IPS-18a (cell line): ENCODE data around the gene CHRNA1.
A peak's percentile ranks its signal among the peaks of the same experiment; 100 is the strongest.

Experiments
- H3K27ac ChIP-seq: one replicate; pipeline ENCODE4 v1.5.1; 2013; ENCODE audit warnings: low read length
- H3K27me3 ChIP-seq: one replicate; pipeline ENCODE4 v1.6.1; 2013; ENCODE audit warnings: mild to moderate bottlenecking, low read length; ENCODE audit not compliant: control insufficient read depth, insufficient read depth
- H3K36me3 ChIP-seq: one replicate; pipeline ENCODE4 v1.6.1; 2013; ENCODE audit warnings: low read depth, low read length; ENCODE audit not compliant: control insufficient read depth
- H3K4me1 ChIP-seq: one replicate; pipeline ENCODE4 v1.6.1; 2013; ENCODE audit warnings: low read depth, low read length; ENCODE audit not compliant: control insufficient read depth
- H3K4me3 ChIP-seq: one replicate; pipeline ENCODE4 v1.5.1; 2013; ENCODE audit warnings: low read length
- H3K9ac ChIP-seq: one replicate; pipeline ENCODE4 v1.6.1; 2013; ENCODE audit warnings: mild to moderate bottlenecking, low read length, moderate library complexity
- H3K9me3 ChIP-seq: one replicate; pipeline ENCODE4 v1.6.1; 2013; ENCODE audit warnings: low read depth, low read length; ENCODE audit not compliant: control insufficient read depth

The CHRNA1 gene

DNA sequence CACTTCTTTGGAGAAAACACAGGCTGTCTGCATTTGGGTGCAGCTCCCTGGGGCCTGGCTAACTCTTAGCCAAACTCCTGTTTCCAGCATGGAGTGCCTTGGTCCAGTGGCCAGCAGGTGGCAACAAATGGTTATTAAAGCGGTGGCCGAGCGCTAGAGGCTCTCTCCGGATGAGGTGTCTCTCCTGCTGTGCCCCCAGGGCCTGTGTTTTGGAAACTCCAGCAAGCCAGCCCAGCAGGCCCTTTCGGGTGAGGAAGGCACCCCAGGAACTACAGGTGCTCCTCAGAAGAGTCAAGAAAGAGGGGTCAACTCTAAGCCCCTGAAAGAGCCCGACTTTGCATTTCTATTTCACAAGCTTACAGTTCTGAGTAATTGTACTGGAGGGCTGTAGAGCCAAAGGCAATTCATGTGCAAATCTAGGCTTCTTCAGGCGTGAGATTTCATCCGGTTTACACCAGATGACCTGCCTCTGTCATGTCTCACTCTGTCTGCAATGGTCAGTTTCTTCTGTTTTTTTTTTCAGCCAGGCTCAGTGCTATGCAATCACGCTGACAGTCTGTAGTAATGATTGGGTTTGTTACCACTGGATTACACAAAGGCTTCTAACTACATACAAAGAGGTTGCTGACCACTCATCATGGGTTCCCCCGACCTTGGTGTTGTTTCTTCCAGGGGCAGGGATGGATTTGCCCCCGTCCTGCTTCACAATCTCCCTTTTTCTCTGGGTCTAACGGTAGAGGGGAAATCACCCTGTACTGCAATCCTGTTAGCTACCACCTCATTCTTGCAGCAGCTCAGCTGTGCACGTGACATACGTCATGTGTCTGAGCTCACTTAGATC, 7.6 kb upstream of the CHRNA1 start:
- H3K27me3 ChIP-seq, result no peaks in the 10 kb centered on the region
- peak overlapping the region; percentile 1 for H3K9ac ChIP-seq
- H3K9me3 ChIP-seq, result no peaks in the 10 kb centered on the region
- H3K4me3 ChIP-seq, result peak overlapping the region; percentile 6
- H3K36me3 ChIP-seq, result no peaks in the 10 kb centered on the region
- peak overlapping the region; percentile 36 for H3K27ac ChIP-seq
- peaks cover 31% of the 10 kb centered on the region for H3K4me1 ChIP-seq

DNA sequence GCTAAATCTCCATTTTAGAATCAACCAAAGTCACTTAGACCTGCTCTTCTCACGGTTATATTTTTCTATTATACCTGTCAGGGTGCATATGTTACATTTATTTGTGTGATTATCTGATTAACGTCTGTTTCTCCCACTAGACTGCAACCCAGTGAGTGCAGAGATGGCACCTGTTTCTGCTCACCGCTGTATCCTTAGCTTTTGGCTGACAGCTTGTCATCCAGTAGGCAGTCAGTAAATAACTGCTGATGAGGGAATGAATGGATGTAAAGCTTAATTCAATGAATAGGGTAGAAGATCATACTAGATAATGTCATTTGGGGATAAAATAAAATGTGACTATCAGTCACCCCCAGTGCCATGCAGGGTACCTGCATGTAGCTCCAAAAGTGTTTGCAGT, 6.9 kb upstream of the CHRNA1 start:
- no peak overlapping the region for H3K27ac ChIP-seq
- H3K27me3 ChIP-seq, result no peaks in the 10 kb centered on the region
- H3K9me3 ChIP-seq, result no peaks in the 10 kb centered on the region
- H3K4me1 ChIP-seq, result peaks cover 25% of the 10 kb centered on the region
- H3K4me3 ChIP-seq, result no peak overlapping the region
- no peak overlapping the region for H3K9ac ChIP-seq
- H3K36me3 ChIP-seq, result no peaks in the 10 kb centered on the region

DNA sequence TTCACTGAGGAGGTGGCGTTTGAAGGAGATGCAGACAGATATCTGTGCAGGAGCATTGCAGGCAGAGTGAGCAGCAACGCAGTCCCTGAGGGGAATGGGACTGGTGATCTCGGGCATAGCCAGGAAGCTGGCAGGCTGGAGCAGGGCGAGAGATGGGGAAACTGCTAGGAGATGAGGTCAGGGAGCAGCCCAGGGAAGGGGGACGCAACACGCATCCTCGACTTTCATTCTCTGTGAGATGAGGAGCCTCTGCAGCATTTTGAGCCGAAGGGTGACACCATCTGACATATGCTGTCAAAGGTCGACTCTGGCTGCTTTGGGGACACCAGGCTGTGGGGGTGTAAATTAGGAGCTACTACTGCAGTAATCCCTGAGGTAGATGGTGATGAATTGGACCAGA, 4.3 kb upstream of the CHRNA1 start:
- Histone ChIP-seq H3K4me3 (no peak overlapping the region), H3K27ac (no peak overlapping the region), H3K4me1 (peaks cover 25% of the 10 kb centered on the region), H3K9me3 (no peaks in the 10 kb centered on the region), H3K9ac (no peak overlapping the region), H3K36me3 (no peaks in the 10 kb centered on the region), H3K27me3 (no peaks in the 10 kb centered on the region)

DNA sequence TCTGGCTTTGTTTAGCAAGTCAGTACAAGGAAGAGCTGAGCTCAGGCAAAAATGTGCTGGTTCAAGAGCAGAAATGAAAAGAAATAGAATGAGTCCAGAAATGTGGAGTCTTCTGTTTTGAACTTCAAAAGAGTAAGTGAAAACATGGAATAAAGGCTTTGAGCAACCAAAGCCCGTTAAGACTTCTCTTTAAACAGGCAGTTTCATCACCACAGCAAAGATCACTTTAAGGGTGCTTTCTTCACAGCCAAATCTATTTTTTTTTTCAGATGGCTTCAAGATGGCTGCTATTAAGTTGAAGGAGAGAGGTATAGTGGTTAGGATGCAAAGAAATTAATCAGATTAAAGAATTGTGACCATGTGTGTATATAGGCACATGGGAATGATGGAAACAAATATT, 2.0 kb upstream of the CHRNA1 start:
- Histone ChIP-seq H3K4me1 (peaks cover 12% of the 10 kb centered on the region), H3K36me3 (no peaks in the 10 kb centered on the region), H3K27ac (no peak overlapping the region), H3K9me3 (no peaks in the 10 kb centered on the region), H3K9ac (no peak overlapping the region), H3K27me3 (no peaks in the 10 kb centered on the region), H3K4me3 (no peak overlapping the region)

DNA sequence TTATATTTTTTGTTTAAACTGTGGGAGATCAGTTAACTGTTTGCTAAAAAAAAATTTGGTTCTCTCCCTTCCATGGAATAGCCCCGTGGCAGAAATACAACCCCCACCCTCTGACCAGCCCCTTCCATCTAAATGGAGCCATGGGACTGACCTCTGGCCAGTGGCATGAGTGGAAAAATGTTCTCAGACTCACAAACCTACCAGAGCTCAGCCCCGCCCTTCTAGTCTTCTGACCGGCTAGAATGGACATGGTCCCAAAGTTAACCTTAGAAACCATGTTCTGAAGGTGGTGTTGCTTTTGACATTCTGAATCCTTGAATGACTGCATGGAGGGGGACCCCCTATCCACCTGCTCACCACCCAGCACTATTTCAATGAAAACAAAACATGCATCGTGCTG, 1.3 kb upstream of the CHRNA1 start:
- H3K36me3 ChIP-seq, result no peaks in the 10 kb centered on the region
- H3K4me1 ChIP-seq, result peaks cover 8% of the 10 kb centered on the region
- no peak overlapping the region for H3K27ac ChIP-seq
- no peaks in the 10 kb centered on the region for H3K27me3 ChIP-seq
- no peak overlapping the region for H3K9ac ChIP-seq
- H3K9me3 ChIP-seq, result no peaks in the 10 kb centered on the region
- no peak overlapping the region for H3K4me3 ChIP-seq

DNA sequence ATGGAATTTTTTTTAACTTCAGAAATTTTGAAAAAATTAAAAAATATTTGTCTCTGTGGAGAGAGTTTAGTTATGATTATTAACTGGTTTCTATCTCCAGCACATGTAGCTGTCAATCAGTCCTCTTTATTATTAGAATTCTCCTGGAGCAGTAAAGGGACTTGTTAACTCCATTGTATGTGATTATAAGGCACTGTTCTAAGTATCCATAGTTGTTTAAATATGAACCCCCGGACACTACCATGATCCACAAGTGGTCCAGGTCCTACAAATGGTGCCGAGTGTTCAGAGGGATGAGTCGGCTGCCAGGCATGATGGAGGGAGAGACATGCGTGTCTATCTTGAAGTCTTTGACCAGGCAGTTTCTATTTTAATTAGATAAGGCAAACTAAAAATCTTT, 492 bp downstream of the CHRNA1 start:
- Histone ChIP-seq H3K9me3 (no peaks in the 10 kb centered on the region), H3K9ac (no peak overlapping the region), H3K4me3 (no peak overlapping the region), H3K36me3 (no peaks in the 10 kb centered on the region), H3K4me1 (peaks cover 8% of the 10 kb centered on the region), H3K27me3 (no peaks in the 10 kb centered on the region), H3K27ac (no peak overlapping the region)

DNA sequence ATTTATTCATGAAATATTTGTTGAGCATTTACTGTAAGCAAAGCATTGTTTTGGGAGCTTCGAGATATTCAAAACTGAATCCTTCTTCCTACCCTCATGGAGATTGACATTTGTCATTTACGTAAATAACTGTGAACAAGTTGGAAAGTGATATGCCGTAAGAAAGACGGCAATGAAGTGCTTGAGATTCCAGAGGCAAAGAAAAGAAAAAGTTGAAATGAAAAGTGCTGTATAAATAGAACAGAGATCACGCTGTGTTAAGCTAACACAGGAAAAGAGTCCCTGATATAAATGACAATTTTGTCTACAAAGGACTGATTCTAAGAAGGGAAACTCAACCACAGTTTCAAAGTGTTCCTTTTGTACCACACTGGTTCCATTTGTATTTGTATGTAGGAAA, 1.8 kb downstream of the CHRNA1 start:
- Histone ChIP-seq H3K27ac (no peak overlapping the region), H3K4me1 (peaks cover 8% of the 10 kb centered on the region), H3K9ac (no peak overlapping the region), H3K27me3 (no peaks in the 10 kb centered on the region), H3K36me3 (no peaks in the 10 kb centered on the region), H3K4me3 (no peak overlapping the region), H3K9me3 (no peaks in the 10 kb centered on the region)

DNA sequence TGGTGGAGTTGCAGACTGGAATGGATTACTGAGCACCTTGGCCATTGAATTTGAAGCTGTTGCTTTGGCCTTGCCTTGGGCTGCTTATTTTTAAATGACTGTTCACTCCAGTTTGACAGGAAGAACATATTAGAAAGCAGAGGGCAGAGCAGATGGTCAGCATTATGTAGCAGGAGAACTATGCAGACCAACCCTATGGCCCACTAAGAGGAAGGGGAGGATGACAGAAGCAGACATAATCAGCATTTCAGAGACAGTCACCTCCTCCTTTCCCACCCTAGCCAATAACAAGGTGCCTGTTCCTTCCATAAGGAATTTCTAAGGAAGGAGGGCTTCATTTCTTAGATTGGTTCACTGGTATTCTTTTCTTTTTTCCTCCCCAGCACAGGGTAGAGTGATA, 2.4 kb downstream of the CHRNA1 start:
- Histone ChIP-seq H3K36me3 (no peaks in the 10 kb centered on the region), H3K27ac (no peak overlapping the region), H3K4me3 (no peak overlapping the region), H3K4me1 (peaks cover 8% of the 10 kb centered on the region), H3K9me3 (no peaks in the 10 kb centered on the region), H3K9ac (no peak overlapping the region), H3K27me3 (no peaks in the 10 kb centered on the region)

DNA sequence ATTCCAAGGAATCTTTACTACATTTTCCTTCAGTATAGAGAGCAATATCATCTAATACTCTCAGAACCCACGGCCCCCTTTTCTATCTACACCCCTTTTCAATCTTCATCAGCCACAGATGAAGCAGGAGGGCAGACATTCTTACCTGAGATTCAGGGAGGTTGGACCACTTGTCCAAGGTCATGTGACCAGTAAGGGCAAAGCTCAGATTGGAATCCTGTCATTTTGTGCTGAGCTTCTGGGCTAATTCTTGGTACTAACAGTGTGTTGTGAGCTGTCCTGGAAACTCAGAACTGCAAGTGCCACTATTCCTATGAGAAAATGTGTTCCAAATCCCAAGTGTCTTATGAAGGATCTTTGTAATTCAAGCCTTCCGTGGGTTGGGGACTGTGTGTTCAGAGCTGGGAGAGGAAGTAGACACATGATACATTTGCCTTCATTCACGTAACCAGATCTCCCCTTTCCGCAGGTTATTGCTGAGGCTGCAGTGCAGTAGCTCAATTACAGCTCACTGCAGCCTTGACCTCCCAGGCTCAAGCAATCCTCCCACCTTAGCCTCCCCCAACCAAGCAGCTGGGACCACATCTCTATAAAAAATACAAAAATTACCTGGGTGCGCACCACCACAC, 3.3 kb downstream of the CHRNA1 start:
- H3K27me3 ChIP-seq, result no peaks in the 10 kb centered on the region
- no peak overlapping the region for H3K4me3 ChIP-seq
- H3K27ac ChIP-seq, result no peak overlapping the region
- H3K9ac ChIP-seq, result no peak overlapping the region
- no peaks in the 10 kb centered on the region for H3K9me3 ChIP-seq
- peaks cover 8% of the 10 kb centered on the region for H3K4me1 ChIP-seq
- H3K36me3 ChIP-seq, result no peaks in the 10 kb centered on the region

DNA sequence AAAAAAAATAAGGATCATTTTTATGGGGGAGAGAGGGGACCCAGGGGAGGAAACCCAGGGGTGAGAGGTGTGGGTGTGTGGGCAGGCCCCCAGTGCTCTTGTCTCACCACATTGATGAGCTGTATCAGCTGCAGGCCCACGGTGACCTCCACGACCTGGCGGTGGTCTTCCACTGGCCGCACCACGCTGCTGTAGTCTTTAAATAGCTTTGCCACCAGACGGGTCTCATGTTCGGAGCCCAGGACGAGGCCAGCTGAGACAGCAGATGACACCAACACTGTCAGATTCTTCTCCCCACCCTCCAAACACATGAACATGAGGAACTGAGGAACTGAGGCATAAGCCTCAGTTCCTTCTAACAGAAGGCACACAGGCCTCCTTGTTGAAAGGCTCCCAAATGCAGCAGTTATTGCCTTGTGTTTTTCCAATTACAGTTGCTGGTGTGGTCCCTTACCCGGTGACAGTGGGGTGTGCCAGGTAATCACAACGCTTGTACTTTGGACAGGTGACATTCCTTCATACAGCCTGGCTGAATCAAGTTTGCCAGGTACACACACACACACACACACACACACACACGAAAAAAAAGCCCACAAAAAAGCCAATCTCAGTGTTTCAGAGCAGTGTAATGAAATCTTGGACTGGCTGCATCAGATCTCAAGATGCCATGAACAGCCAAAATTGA, 4.7 kb downstream of the CHRNA1 start:
- Histone ChIP-seq H3K27ac (no peak overlapping the region), H3K4me3 (no peak overlapping the region), H3K9ac (no peak overlapping the region), H3K27me3 (no peaks in the 10 kb centered on the region), H3K36me3 (no peaks in the 10 kb centered on the region), H3K9me3 (no peaks in the 10 kb centered on the region), H3K4me1 (peaks cover 8% of the 10 kb centered on the region)

DNA sequence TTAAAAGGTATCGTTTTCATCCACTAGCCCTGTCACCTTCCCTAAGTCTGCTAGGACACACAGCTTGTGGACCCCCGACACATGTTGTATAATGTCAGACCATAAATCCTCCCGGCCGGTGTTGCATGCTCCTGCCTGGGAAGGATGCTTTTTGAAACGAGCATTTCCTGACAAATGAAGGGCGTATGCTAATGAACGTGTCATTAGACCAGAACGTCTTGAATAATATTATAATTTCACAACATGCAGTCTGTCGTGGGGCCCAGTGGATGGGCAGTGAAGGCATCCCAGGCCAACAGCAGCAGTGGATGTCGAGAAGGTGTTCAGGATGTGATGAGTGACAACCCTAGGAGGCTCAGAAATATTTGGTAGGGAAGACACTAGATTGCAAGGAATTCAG, 7.5 kb downstream of the CHRNA1 start:
- Histone ChIP-seq H3K9ac (no peak overlapping the region), H3K27me3 (no peaks in the 10 kb centered on the region), H3K36me3 (no peaks in the 10 kb centered on the region), H3K4me3 (no peak overlapping the region), H3K27ac (no peak overlapping the region), H3K4me1 (no peaks in the 10 kb centered on the region), H3K9me3 (no peaks in the 10 kb centered on the region)
